ENCODE data around the gene KLF15. TPM values are rescaled to one million over a fixed set of nuclear protein-coding genes. Genes with fewer than 3 reads are reported as not detected.

The KLF15 gene
- total and polyA plus RNA-seq, 9 of the 15 experiments (the other 6 are each of a cell fraction or from before 2014, with no cell fraction given): 0.08 to 4.8 (median 1.2) TPM

- TF ChIP-seq PRDM10 (IDR thresholded peaks at IDR 0.05; ENCODE audit: partially characterized antibody) (no peak), MBD1 (CRISPR knock-in tag; IDR thresholded peaks at IDR 0.05) (no peak), HSF4 (CRISPR knock-in tag; IDR thresholded peaks at IDR 0.05; ENCODE audit: borderline replicate concordance) (no peak)
Observed at GRCh38 chr3:126308394-126309125, 48.6 kb downstream of the KLF15 start (continued).
